ENCODE data around the gene PCDH9.

The PCDH9 gene

DNA sequence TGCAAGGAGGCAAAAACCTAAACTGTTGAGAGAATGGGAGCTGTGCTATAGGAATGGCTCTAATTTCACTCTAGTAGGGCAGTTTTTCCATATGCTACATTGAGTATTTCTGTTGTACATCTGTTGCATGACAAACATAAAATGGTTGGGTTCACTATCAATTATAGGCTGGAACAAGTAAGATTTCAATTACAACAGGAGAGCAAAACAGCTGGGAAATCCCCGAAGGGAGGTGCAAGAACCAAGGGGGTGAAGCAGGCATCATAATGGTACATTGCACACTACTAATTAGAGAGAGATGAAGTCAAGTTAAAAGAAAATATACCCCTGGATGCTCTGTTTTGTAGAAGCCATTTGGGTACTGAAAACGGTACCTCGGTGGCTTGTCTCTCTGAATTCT lies 389.5 kb downstream of the PCDH9 start:
- TF ChIP-seq, protein P1, sequence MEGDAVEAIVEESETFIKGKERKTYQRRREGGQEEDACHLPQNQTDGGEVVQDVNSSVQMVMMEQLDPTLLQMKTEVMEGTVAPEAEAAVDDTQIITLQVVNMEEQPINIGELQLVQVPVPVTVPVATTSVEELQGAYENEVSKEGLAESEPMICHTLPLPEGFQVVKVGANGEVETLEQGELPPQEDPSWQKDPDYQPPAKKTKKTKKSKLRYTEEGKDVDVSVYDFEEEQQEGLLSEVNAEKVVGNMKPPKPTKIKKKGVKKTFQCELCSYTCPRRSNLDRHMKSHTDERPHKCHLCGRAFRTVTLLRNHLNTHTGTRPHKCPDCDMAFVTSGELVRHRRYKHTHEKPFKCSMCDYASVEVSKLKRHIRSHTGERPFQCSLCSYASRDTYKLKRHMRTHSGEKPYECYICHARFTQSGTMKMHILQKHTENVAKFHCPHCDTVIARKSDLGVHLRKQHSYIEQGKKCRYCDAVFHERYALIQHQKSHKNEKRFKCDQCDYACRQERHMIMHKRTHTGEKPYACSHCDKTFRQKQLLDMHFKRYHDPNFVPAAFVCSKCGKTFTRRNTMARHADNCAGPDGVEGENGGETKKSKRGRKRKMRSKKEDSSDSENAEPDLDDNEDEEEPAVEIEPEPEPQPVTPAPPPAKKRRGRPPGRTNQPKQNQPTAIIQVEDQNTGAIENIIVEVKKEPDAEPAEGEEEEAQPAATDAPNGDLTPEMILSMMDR (IDR thresholded peaks at IDR 0.05; ENCODE audit: low read depth, low read length, missing control alignments): no peak
- H3K4me3 ChIP-seq (replicated peaks; ENCODE audit: low read depth, low read length): no peak overlapping the region
- DNase-seq (ENCODE audit: extremely low read depth, low read depth): no peak

DNA sequence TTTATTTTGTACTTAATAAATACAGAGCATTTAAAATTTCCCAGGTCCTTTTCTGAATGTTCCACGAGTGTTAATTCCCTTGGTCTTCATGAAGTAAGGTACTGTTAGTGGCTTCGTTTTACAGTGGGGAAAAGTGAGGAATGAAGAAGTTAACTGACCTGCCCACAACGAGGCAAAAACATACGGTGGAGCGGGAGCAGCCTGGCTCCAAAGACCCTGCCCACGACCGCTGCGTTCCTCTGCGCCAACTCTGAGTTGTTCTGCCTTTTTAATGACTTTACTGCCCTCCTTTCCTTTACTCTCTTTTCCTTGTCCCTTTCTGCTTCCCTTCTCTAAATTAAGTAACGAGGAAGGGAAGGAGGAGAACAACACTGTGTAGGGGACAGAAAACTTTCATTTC lies 392.9 kb downstream of the PCDH9 start:
- TF ChIP-seq, protein P1 (IDR thresholded peaks at IDR 0.05; ENCODE audit: low read depth, low read length, missing control alignments): no peak
- no peak for DNase-seq (ENCODE audit: extremely low read depth, low read depth)
- no peak overlapping the region for H3K4me3 ChIP-seq (replicated peaks; ENCODE audit: low read depth, low read length)

DNA sequence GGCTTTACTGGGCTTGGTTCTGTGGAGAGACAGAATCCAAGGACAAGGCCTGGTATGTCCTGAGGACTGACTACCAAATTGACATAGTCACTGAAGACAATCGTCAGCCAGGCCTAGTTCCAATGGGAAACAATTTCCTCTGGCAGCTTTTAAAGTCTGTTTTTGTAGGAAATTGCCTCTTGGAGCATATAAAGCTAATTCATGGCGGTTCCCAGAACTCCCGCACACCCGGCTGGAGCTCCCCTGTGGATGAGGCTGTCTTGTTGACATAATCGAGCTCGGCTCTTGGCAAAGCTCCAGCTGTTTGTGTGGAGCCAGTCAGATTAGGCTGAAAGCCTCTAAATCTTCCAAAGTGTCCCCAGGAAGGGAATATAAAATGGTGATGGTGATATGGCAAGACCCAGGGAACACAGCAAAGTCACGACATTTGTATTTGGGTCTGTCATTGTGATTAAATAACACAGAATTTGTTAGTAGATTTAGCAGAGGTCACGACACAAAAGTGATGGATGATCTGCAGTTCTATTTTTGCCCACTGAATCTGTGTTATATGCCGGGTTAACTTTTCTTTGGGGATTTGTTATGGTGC lies 395.0 kb downstream of the PCDH9 start:
- TF ChIP-seq, protein P1 (IDR thresholded peaks at IDR 0.05; ENCODE audit: low read depth, low read length, missing control alignments): no peak
- DNase-seq (ENCODE audit: extremely low read depth, low read depth): no peak
- H3K4me3 ChIP-seq (replicated peaks; ENCODE audit: low read depth, low read length): no peak overlapping the region

DNA sequence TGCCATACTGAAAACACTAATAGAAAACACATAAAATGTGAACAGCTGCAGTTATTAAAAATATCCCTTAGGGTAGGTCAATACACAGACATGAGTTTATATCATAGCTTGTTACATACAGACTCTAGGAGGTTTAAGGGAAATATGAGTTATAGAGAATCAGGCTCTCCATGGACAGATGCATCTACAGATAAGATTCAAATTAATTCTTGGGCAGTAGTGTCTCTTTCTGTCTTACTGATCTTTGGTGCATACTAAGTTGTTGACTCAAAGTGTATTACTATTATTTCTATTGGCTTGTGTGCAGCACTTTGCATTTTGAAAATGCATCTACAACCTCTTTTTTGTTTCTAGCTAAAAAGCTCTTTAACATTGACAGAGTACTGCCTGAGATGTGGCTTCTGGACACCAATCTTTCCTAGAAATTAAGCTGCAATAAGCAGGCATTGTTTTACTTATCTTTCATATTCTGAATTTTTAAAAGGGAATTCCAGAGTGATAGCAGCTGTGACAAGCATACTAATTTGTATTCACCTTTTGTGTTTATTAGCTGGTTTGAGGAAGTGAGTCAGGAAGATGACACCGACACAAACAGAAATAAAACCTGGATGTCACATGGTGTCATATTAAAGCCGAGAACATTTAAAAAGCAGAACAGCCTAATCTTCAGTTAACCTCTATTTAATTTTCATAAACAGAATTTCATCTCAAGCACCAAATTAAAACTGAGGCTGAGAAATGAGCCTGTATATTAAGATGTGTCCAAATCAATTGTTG lies 399.0 kb downstream of the PCDH9 start:
- TF ChIP-seq, protein P1 (IDR thresholded peaks at IDR 0.05; ENCODE audit: low read depth, low read length, missing control alignments): no peak
- no peak overlapping the region for H3K4me3 ChIP-seq (replicated peaks; ENCODE audit: low read depth, low read length)
- no peak for DNase-seq (ENCODE audit: extremely low read depth, low read depth)

DNA sequence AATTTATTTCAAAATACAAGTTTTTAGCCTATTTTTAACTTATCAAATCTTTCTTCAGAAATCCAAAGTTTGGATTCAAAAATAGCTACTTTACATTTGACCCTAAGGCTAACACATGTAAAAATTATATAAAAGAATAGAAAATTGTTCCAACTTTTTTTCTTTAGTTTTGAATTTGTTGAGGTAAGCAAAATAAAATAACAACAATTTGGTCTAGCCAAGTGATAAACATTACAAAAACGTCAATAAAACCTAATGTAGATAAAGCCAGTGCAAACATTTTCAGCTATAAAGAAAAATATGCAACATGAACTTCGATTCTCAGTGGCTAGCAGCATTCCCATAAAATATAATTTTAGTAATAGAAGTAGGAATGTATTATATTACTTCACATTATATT lies 400.3 kb downstream of the PCDH9 start:
- no peak for DNase-seq (ENCODE audit: extremely low read depth, low read depth)
- TF ChIP-seq, protein P1 (IDR thresholded peaks at IDR 0.05; ENCODE audit: low read depth, low read length, missing control alignments): no peak
- no peak overlapping the region for H3K4me3 ChIP-seq (replicated peaks; ENCODE audit: low read depth, low read length)

GRCh38 chr13:66826398-66826797 lies 403.7 kb downstream of the PCDH9 start:
- TF ChIP-seq, protein P1 (IDR thresholded peaks at IDR 0.05; ENCODE audit: low read depth, low read length, missing control alignments): no peak
- no peak overlapping the region for H3K4me3 ChIP-seq (replicated peaks; ENCODE audit: low read depth, low read length)
- DNase-seq (ENCODE audit: extremely low read depth, low read depth): no peak

All from HFF-Myc (cell line).